ENCODE data around the gene NCKAP5. TPM values are rescaled to one million over a fixed set of nuclear protein-coding genes. Genes with fewer than 3 reads are reported as not detected.

Gene NCKAP5
- total and polyA plus RNA-seq, 2 experiments from 2014 or later = 2.2 to 5.5 TPM

GRCh38 chr2:133130548-133131246, 437.6 kb downstream of the NCKAP5 start:
- TF ChIP-seq, protein P1, sequence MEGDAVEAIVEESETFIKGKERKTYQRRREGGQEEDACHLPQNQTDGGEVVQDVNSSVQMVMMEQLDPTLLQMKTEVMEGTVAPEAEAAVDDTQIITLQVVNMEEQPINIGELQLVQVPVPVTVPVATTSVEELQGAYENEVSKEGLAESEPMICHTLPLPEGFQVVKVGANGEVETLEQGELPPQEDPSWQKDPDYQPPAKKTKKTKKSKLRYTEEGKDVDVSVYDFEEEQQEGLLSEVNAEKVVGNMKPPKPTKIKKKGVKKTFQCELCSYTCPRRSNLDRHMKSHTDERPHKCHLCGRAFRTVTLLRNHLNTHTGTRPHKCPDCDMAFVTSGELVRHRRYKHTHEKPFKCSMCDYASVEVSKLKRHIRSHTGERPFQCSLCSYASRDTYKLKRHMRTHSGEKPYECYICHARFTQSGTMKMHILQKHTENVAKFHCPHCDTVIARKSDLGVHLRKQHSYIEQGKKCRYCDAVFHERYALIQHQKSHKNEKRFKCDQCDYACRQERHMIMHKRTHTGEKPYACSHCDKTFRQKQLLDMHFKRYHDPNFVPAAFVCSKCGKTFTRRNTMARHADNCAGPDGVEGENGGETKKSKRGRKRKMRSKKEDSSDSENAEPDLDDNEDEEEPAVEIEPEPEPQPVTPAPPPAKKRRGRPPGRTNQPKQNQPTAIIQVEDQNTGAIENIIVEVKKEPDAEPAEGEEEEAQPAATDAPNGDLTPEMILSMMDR (IDR thresholded peaks at IDR 0.05; ENCODE audit: poor library complexity) = no peak
- no peak for TF ChIP-seq EZH2phosphoT487 (IDR thresholded peaks at IDR 0.05; ENCODE audit: low read depth, severe bottlenecking, unreplicated experiment)
- TF ChIP-seq EZH2 (IDR thresholded peaks at IDR 0.05; ENCODE audit: borderline replicate concordance) = no peak
- Histone ChIP-seq H3K79me2 (no peaks in the 10 kb centered on the region), H3K27me3 (no peaks in the 10 kb centered on the region), H3K27ac (no peak overlapping the region), H4K20me1 (ENCODE audit: insufficient read depth, poor library complexity, severe bottlenecking) (no peaks in the 10 kb centered on the region), H3K9me2 (replicated peaks; ENCODE audit: insufficient read depth) (no peaks in the 10 kb centered on the region), H3K9me3 (ENCODE audit: low read depth) (no peaks in the 10 kb centered on the region), H2AFZ (no peak overlapping the region), H3K4me3 (no peak overlapping the region), H3K4me2 (no peak overlapping the region), H3K36me3 (replicated peaks; ENCODE audit: insufficient read depth, low read depth) (no peaks in the 10 kb centered on the region), H3K4me1 (ENCODE audit: insufficient read depth) (no peaks in the 10 kb centered on the region)
- 66% methylated on average over 3 of the region's 3 CpGs for WGBS (ENCODE audit: low lambda C conversion rate, missing lambda C conversion rate)
- DNase-seq (ENCODE audit: low spot score) = no peak

GRCh38 chr2:133124446-133124845, 443.8 kb downstream of the NCKAP5 start:
- Histone ChIP-seq H3K27me3 (no peaks in the 10 kb centered on the region), H3K27ac (no peak overlapping the region), H4K20me1 (ENCODE audit: insufficient read depth, poor library complexity, severe bottlenecking) (no peaks in the 10 kb centered on the region), H3K4me1 (ENCODE audit: insufficient read depth) (peaks cover 10% of the 10 kb centered on the region), H3K4me3 (no peak overlapping the region), H3K79me2 (no peaks in the 10 kb centered on the region), H3K9me3 (ENCODE audit: low read depth) (no peaks in the 10 kb centered on the region), H3K36me3 (replicated peaks; ENCODE audit: insufficient read depth, low read depth) (no peaks in the 10 kb centered on the region), H2AFZ (no peak overlapping the region), H3K4me2 (no peak overlapping the region), H3K9me2 (replicated peaks; ENCODE audit: insufficient read depth) (no peaks in the 10 kb centered on the region)
- WGBS (ENCODE audit: low lambda C conversion rate, missing lambda C conversion rate) = 83% methylated on average over 5 of the region's 5 CpGs
- TF ChIP-seq, protein P1 (IDR thresholded peaks at IDR 0.05; ENCODE audit: poor library complexity) = no peak
- TF ChIP-seq EZH2 (IDR thresholded peaks at IDR 0.05; ENCODE audit: borderline replicate concordance) = no peak
- TF ChIP-seq EZH2phosphoT487 (IDR thresholded peaks at IDR 0.05; ENCODE audit: low read depth, severe bottlenecking, unreplicated experiment) = no peak
- DNase-seq (ENCODE audit: low spot score) = no peak

GRCh38 chr2:133123904-133124303, 444.4 kb downstream of the NCKAP5 start:
- no peak for TF ChIP-seq EZH2phosphoT487 (IDR thresholded peaks at IDR 0.05; ENCODE audit: low read depth, severe bottlenecking, unreplicated experiment)
- TF ChIP-seq, protein P1 (IDR thresholded peaks at IDR 0.05; ENCODE audit: poor library complexity) = no peak
- TF ChIP-seq EZH2 (IDR thresholded peaks at IDR 0.05; ENCODE audit: borderline replicate concordance) = no peak
- Histone ChIP-seq H3K4me1 (ENCODE audit: insufficient read depth) (peaks cover 10% of the 10 kb centered on the region), H2AFZ (no peak overlapping the region), H3K27ac (no peak overlapping the region), H3K36me3 (replicated peaks; ENCODE audit: insufficient read depth, low read depth) (no peaks in the 10 kb centered on the region), H3K4me2 (no peak overlapping the region), H3K9me2 (replicated peaks; ENCODE audit: insufficient read depth) (no peaks in the 10 kb centered on the region), H3K9me3 (ENCODE audit: low read depth) (no peaks in the 10 kb centered on the region), H3K79me2 (no peaks in the 10 kb centered on the region), H4K20me1 (ENCODE audit: insufficient read depth, poor library complexity, severe bottlenecking) (no peaks in the 10 kb centered on the region), H3K4me3 (no peak overlapping the region), H3K27me3 (no peaks in the 10 kb centered on the region)
- WGBS (ENCODE audit: low lambda C conversion rate, missing lambda C conversion rate) = 54% methylated on average over 5 of the region's 5 CpGs
- DNase-seq (ENCODE audit: low spot score) = no peak
